Left ventricle myocardium superior (tissue), 1 donor: ENCODE data around the gene LRRC75A. TPM values are rescaled to one million over a fixed set of nuclear protein-coding genes. Genes with fewer than 3 reads are reported as not detected.
"Not testable (repeated sequence)": the region's sequence is repeated elsewhere in the genome, so short reads cannot be mapped to it uniquely, and the experiment has no call there.

Experiments
- ATAC-seq: fragments of 200-7000 bp; cut with Tn5 transposase; one replicate; pipeline ENCODE4 v1.9.1; 2020; ENCODE audit warnings: mild to moderate bottlenecking, moderate library complexity
- DNase-seq: peaks from one replicate; pipeline ENCODE4 v3.0.0-alpha.2; 2020
- intact Hi-C: fragments of 100-400 bp; cut with micrococcal nuclease; formaldehyde crosslinking; loops from one replicate; pipeline ENCODE4 v1.11.0; 2022
- long read RNA-seq: library from polyadenylated mRNA; unstranded; transcript quantifications from one replicate; pipeline ENCODE4 v2.0.0, GENCODE V29; 2021
- total RNA-seq: library from RNA; stranded (reverse); fragmentation: NEBNext Ultra II Directional; extraction: Animal tissue kit (Norgen Biotek cat#: 25700); gene quantifications from one replicate; pipeline ENCODE4 v1.2.1, GENCODE V29; 2021
- donor health status: DM: no; HTN: yes; CAD: no; lungs with severe emphysema.

The LRRC75A gene
- 0.47 TPM for total RNA-seq
- long read RNA-seq, partial matches to known transcripts = 0 of 3 reads
- long read RNA-seq, other reads (novel, unspliced or antisense) = 3 of 3 reads

- DNase-seq (peak; percentile 76), ATAC-seq (peak; percentile 91)
Measured at GRCh38 chr17:16491703-16492612, at the start of gene LRRC75A. LRRC75A (minus strand) TSS chr17:16492193; CDS start chr17:16491990, 203 bp downstream.

GRCh38 chr17:16537130-16537458 lies 45.1 kb upstream of the LRRC75A start:
- ATAC-seq (no peak), DNase-seq (no peak)
- intact Hi-C loops = loop anchor here (5.0 kb wide), 1 partner anchor 50 kb away; no protein-coding TSS in a partner anchor

More at GRCh38 chr17:16491703-16492612, at the start of gene LRRC75A:
- intact Hi-C loops = no loop called here

GRCh38 chr17:16534236-16534635 lies 42.2 kb upstream of the LRRC75A start:
- no peak for DNase-seq
- no peak for ATAC-seq
- intact Hi-C loops = no loop called here

- ATAC-seq (no peak), DNase-seq (no peak)
- intact Hi-C loops = loop anchor here (10.0 kb wide), 1 partner anchor 165 kb away; no protein-coding TSS in a partner anchor
Measured at GRCh38 chr17:16529906-16530305, 37.9 kb upstream of the LRRC75A start.

- no peak for ATAC-seq
- no peak for DNase-seq
- intact Hi-C loops = loop anchor here (10.0 kb wide), 1 partner anchor 162 kb away; no protein-coding TSS in a partner anchor
Measured at GRCh38 chr17:16527298-16527697, 35.3 kb upstream of the LRRC75A start.

DNA sequence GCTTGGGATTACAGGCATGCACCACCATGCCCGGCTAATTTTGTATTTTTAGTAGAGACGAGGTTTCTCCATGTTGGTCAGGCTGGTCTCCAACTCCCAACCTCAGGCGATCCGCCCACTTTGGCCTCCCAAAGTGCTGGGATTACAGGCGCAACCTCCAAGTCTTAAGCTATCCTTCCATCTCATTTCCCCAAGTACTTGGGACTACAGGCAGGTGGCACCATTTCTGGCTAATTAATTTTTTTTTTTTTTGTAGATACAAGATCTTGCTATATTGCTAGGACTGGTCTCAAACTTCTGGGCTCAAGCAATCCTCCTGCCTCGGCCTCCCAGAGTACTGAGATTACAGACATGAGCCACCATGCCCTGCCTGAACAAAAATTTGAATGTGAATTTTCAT lies 33.6 kb upstream of the LRRC75A start:
- ATAC-seq, DNase-seq: not testable (repeated sequence)
- intact Hi-C loops = loop anchor here (10.0 kb wide), 1 partner anchor 161 kb away; no protein-coding TSS in a partner anchor

GRCh38 chr17:16521070-16521727 lies 29.2 kb upstream of the LRRC75A start:
- intact Hi-C loops = loop anchor here (5.0 to 10.0 kb wide), 2 partner anchors 69 to 156 kb away; no protein-coding TSS in a partner anchor
- ATAC-seq = peak; percentile 93

DNA sequence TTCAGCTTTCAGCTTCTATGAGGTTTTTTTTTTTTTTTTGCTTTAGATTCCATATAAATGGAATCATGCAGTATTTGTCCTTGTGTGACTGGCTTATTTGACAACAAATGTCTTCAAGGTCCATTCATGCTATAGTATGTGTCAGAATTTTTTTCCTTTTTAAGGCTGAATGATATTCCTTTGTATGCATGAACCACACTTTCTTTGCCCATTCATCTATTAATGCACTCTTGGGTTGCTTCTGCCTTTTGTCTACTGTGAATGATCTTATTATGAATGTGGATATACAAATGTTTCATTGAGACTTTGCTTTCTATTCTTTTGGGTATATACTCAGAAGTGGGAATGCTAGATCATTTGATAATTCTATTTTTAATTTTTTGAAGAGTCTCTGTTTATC lies 27.0 kb upstream of the LRRC75A start:
- ATAC-seq = no peak
- intact Hi-C loops = no loop called here
- DNase-seq = no peak

More at GRCh38 chr17:16521070-16521727, 29.2 kb upstream of the LRRC75A start:
- DNase-seq = peak; percentile 44

DNA sequence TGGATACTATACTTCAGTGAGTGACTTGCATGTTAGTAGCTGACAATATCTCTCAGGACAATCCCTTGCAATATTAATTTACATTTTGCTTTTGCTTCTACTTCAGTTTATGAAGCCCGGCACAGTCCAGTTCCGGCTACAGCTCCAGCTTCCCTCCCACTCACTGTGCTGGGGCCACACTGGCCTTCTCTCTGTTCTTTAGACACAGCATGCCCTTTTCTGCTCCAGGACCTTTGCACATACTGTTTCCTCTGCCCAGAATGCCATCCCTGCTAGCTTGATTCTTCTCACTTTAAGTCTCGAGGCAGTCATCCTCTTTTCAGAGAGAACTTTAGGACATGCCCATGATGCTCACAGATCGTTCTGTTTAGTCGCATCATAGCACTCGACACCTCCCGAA lies 25.5 kb upstream of the LRRC75A start:
- DNase-seq = no peak
- no peak for ATAC-seq
- intact Hi-C loops = no loop called here

DNA sequence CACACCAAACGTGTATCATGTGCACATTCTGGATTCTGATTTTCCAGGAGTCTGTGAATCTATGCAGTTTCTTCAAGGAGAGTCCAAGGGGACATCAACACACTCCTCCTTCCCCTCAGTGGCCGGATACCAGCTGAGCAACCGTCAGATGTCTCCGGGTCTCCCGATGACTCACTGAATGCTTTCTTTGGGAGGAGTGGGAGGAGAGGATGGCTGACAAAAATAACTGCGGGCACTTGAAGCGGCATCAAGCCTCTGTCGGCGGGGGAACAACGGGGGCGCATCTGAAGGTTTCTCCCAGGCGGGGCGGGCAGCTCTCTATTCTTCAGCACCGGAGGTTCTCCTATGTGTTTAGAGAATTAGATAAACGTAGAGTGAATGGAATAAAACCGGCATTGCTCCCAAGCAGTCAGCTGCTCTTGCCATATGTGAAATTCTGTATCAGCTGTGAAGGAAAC lies 24.6 kb upstream of the LRRC75A start:
- ATAC-seq (peak; percentile 80), DNase-seq (no peak)
- intact Hi-C loops = no loop called here

- ATAC-seq (no peak), DNase-seq (no peak)
- intact Hi-C loops = no loop called here
Measured at GRCh38 chr17:16515933-16516332, 23.9 kb upstream of the LRRC75A start.

DNA sequence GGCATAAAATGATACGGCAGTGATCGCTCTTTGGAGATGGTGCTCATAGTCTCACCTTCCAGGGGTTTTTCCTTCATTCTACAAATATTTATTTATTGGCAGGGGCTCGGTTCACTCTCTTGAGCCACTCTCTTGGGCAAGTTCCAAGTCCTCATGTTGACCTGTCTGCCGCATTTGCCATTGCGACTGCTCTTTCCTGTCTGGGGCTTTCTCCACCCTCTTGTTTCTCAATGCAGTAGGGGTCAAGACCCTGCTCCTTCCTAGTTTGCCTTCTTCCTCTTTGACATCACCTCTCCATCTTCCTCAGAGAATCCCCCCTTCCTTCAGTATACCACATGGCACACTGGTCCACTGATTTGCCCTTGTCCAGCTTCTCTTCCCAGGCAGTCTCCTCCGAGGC lies 21.9 kb upstream of the LRRC75A start:
- intact Hi-C loops = no loop called here
- DNase-seq (no peak), ATAC-seq (no peak)

DNA sequence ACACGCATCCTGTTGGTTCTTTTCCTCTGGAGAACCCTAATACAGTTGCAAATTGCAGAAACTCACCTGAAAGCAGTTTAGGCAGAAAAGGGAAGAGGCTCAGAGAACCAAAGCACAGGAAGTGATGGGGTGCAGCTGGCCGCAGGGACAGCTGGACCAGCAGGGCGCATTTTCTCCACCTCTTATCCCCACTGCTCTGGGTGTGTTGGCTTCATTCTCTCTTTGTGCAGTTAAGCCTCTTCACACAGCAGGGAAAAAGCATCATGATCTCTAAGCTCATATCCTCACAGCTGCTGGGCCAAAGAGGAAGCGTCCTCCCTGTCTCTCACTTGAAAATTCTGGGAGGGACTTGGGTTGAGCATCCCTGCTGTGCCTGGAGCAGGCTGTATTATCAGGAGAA lies 20.0 kb upstream of the LRRC75A start:
- ATAC-seq (no peak), DNase-seq (no peak)
- intact Hi-C loops = no loop called here

- intact Hi-C loops = no loop called here
- no peak for DNase-seq
- no peak for ATAC-seq
Measured at GRCh38 chr17:16511593-16511992, 19.6 kb upstream of the LRRC75A start.

- ATAC-seq = no peak
- intact Hi-C loops = no loop called here
- DNase-seq = no peak
Measured at GRCh38 chr17:16507918-16508533, 16.0 kb upstream of the LRRC75A start.

GRCh38 chr17:16506188-16506587 lies 14.2 kb upstream of the LRRC75A start:
- intact Hi-C loops = no loop called here
- ATAC-seq = no peak
- no peak for DNase-seq

DNA sequence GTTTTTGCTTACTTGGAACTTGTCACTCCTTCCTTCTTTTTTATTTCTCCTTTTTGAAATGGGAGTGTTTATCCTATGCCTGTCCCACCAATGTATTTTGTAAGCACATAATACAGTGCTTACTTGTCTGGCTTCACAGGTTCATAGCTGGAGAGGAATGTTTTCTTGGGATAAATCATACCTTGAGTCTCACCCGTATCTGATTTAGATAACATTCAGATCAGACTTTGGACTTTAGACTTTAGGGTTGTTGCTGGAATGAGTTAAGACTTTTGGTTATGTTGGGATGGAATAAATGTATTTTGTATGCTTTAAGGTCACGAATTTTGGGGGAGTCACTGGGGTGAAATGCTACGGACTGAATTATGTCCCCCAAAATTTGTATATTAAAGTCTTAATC lies 13.0 kb upstream of the LRRC75A start:
- no peak for DNase-seq
- intact Hi-C loops = no loop called here
- no peak for ATAC-seq

DNA sequence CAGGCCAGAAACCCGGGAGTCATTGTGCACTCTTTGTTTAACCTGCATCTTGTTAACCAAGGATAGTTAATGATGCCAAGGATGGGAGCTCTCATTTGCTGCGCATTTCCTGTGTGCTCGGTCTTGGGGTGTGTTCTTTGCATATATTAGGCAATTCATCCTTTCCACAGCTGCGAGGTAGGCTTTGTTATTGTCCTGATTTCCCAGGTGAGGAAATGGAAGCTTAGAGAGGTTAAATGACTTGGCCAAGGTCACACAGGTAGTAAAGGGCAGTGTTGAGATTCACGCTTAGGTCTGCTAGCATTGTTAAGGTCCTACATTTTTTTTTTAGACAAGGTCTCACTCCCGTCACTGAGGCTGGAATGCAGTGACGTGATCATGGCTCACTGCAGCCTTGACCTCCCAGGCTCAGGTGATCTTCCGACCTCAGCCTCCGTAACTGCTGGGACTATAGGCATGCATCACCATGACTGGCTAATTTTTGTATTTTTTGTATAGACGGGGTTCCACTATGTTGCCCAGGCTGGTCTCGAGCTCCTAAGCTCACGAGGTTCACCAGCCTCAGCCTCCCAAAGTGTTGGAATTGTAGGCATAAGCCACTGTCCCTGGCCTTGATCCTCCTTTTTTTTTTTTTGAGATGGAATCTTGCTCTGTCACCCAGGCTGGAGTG lies 5.0 kb upstream of the LRRC75A start:
- ATAC-seq = no peak
- intact Hi-C loops = no loop called here
- no peak for DNase-seq
